Inflammatory macrophage treated with lipopolysaccharide for 1 hour (primary cell): Measurements from ENCODE around the gene FARP1.

Source experiments
- DNase-seq, 2 donors: peaks; one replicate each; pipeline ENCODE4 v3.0.0-alpha.2; 2020 to 2022

FARP1 gene

GRCh38 chr13:98492335-98493041, 349.6 kb downstream of the FARP1 start:
- no peak for DNase-seq

DNA sequence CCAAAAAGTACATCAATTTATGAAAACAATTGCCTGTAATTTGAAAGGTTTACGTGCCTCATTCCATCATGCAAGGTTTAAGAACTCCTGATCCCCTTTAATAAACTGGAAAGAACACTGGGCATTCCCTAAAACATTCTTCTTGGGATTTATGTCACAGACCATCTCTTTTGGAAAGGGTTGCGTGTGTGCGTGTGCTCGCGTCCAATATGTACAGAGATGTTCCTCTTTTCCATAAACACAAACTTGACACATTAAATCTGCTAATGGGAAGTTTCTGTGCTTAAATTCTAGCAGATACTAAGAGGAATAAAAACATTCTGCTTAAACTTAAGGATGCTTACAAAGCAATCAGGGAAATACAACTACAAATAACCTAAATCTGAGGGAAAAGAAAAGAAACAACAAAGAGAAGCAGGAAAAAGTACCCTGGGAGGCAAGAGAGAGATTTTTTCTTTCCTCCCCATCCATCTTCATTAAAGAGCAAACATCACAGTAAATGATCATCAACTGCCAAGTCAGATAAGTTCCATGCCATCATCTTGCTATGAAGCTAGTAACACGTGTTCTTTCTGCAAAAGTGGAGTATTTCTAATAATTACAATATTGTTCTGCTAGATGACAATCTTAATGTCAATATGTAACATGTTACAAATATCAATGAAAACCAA, 350.3 kb downstream of the FARP1 start:
- peak in 1 of 2 donors; percentile 37 for DNase-seq

- no peak for DNase-seq
Measured at GRCh38 chr13:98494769-98495168, 351.9 kb downstream of the FARP1 start.

DNA sequence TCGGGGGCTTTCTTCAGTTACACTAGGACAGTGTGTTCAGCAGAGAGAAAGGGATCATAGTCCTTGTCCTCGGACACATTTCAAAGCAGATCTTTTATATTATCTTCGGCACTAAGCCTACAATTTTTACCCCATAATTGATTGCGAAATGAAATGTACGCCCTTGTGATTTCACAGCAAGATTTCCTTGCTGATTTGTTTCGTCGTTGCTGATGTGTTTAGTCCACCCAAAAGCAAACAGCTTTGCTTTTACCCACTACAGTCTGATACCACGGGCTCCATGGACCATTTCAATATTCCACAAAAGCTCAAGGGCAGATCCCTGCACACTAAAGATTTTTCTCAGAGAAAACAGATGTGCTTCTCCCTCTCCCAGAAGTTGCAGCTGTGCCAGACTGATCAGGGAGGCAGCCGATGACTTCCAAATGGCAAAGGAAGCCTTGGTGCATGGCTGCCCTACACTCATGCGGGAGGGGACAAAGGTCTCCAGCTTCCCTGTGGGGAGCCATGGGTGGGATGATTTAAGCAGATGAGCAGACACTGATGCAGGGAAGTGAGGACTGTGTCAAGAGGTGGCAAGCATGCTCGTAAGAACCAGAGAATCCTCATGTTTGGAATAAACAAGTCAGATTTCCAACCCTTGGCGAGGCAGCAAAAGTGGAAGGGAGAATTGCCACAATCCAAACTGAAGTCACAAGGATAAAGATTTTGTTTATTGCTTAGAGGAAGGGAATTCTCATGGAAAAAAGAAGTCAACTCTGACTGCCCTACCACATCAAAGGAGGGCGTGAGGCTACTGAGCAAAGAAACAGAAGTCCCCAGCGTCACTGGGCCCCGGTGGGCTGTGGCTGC, 353.0 kb downstream of the FARP1 start:
- peak; percentile 42 for DNase-seq

DNA sequence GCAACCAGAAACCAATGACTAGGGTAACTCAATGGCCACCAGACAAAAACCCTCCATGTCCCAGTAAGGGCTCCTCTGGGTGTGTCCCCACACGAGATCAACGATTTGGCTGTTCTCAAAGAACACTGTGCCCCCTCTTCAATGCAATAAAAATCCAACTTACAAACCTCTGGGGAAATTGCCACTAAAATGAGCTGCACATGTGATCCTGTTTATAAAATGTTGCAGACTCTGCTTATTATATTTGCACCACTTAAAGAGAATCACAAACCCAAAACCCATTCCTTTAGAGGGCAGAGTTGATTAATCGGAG, 353.5 kb downstream of the FARP1 start:
- no peak for DNase-seq

DNA sequence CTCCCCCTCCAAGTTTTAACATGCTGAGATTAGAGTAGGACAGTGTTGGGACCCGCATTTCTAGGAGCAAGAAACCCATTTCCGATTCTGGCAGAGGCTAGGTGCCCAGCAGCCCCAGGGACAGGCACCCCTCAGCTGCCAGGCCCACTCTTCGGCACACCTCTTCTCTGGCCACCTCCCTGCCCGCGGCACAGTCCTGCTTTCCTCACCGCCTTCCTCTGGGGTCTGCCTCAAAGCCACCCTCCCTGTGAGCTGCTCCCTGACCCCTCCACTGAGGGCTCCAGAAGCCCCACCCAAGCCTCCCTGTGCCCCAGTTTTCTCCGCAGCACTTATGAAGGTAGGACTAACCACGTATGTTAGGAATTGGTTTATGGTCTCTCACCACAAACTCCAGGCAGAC, 354.1 kb downstream of the FARP1 start:
- DNase-seq = no peak

DNA sequence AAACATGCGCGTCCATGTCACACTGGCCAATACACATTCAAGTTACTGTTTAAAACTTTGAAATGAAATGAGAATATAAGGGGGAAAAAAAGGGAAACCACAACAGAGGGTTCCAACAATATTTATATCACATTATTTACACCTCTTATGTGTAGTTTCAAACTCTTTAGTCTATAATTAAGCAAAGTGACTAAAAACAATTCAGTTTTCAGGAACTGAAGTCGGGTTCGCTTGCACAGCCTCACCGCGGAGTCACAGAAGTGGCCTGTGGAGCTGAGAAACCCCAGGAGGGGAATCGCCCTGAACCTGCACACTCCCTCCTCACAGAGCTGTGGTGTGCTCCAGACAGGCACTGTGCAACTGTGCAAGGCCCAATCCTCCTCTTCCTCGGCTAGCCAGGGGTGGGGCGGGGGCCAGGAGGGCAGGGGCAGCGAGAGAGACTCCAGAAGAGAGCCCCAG, 358.1 kb downstream of the FARP1 start:
- no peak for DNase-seq

DNA sequence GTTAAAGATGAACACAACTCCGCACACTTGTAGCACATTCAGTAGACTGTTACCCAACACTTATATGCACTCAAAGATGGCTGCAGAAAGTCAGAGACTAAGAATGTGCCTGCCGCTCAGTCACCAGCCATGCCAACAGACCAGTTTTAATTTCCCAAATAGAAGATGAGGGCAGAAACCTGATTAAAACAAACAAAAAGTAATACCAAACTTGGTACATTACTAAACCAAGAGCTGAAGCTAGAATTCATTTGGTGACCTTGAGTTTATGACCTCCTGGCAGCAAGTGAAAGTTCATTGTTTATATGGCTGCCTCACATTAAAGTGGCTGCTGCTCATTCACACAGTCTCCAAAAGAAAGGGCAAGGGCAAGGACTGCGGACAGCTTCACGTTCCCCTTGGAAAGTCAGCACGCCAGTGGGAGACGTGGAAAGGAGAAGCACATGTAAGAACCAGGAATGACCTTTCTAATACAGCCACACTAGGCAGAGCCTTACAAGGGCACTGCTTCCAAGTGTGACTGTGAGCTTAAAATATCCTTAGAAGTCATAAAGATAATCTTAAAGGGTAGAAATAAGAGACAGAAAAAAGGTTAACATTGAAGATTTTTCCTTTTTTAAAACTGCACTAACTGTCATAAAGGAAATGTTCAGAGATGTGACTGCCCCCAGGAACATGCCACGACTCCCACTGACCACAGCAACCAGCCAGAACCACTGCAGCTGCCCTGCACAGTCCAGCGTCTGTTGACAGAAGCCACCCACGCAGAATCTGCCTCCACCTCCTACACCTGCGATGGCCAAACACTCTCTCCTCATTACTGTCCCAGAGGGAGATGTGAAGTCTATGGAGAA, 360.5 kb downstream of the FARP1 start:
- DNase-seq = no peak

DNA sequence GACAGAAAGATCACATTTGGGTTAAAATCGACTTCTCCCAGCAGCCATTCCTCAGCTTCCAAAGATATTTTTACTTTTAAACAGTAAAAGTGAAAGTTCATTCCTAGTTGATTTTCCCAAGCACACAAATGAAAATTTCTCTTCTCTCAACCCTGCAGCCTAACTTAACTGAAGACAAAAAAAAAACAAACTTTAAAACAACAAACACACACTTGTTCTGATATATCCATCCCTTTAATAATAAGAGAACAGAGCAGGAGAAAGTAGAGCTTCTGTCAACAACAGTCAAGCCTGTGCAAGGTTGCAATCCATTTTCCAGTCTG, 361.1 kb downstream of the FARP1 start:
- no peak for DNase-seq

DNA sequence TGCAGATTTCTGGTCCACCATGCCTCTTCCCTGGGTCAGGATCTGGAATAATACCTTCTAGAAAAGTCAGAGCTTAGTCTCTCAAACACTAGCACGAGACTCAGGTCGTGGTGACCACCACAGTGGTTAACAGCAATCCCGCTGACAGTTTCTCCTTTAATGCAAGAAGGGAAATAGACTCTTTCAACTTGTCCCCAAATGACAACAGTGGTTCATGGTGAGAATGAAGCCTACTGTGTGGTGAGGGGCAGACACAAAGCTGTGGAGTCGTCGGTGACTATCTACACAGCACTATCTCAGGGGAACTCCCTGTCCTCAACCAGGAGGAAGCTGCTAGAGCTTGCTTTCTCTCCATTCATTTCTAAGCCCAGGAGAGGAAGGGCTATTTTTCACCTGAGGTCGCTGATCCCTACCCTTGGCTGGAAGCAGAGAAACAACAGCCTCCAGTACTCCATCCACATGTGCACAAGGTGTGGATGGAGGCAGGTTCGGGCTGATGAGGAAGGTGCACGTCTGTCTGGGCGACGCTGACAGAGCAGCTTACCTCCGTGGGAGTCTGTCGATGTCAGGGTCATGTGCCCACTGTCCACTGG, 361.6 kb downstream of the FARP1 start:
- peak in 1 of 2 donors; percentile 18 for DNase-seq
